Breast epithelium (tissue), 3 donors: Measurements from ENCODE around the gene MRC2.

Source experiments
- POLR2A ChIP-seq: fragments of 450-650 bp; IDR thresholded peaks from one replicate; pipeline ENCODE4 v1.6.1; 2016; ENCODE audit warnings: antibody characterized with exemption, mild to moderate bottlenecking, moderate library complexity
- POLR2AphosphoS5 ChIP-seq, 3 donors: sonication (generic); formaldehyde crosslinking; IDR thresholded peaks; one replicate each; pipeline ENCODE4 v1.6.1; 2017; ENCODE audit warnings: antibody characterized with exemption in 3 of 3
- TF ChIP-seq, protein P1 (sequence below), 3 donors: fragments of 450-650 bp; IDR thresholded peaks; one replicate each; pipeline ENCODE4 v1.5.1; 2016 to 2017; ENCODE audit warnings: antibody characterized with exemption in 3 of 3, mild to moderate bottlenecking in 3 of 3, moderate library complexity in 3 of 3

DNA sequence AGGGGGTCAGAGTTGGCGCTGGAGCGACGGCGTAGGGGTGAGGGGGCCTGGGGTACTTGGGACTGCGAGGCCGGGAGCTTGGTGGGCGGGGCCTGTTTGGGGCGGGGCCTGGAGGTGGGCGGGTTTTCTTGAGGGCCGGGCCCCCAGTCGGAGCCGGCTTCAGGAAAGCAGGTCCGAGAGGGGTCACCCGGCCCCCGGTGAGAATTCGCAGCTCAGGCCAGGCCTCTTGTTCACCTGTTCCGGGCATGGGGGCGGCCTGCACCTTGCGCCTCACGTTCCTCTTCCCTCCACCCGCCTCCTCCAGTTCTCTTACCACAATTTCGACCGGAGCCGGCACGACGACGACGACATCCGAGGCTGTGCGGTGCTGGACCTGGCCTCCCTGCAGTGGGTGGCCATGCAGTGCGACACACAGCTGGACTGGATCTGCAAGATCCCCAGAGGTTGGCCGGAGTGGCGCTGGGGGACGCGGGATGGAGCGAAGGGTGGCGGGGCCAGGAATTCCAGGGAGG is 52.5 kb downstream of the MRC2 start:
- TF ChIP-seq, protein P1, sequence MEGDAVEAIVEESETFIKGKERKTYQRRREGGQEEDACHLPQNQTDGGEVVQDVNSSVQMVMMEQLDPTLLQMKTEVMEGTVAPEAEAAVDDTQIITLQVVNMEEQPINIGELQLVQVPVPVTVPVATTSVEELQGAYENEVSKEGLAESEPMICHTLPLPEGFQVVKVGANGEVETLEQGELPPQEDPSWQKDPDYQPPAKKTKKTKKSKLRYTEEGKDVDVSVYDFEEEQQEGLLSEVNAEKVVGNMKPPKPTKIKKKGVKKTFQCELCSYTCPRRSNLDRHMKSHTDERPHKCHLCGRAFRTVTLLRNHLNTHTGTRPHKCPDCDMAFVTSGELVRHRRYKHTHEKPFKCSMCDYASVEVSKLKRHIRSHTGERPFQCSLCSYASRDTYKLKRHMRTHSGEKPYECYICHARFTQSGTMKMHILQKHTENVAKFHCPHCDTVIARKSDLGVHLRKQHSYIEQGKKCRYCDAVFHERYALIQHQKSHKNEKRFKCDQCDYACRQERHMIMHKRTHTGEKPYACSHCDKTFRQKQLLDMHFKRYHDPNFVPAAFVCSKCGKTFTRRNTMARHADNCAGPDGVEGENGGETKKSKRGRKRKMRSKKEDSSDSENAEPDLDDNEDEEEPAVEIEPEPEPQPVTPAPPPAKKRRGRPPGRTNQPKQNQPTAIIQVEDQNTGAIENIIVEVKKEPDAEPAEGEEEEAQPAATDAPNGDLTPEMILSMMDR (IDR thresholded peaks at IDR 0.05), result no peak
- TF ChIP-seq POLR2AphosphoS5 (IDR thresholded peaks at IDR 0.05), result no peak
- no peak for TF ChIP-seq POLR2A
